Measurements from ENCODE around the gene KRT84.

DNA sequence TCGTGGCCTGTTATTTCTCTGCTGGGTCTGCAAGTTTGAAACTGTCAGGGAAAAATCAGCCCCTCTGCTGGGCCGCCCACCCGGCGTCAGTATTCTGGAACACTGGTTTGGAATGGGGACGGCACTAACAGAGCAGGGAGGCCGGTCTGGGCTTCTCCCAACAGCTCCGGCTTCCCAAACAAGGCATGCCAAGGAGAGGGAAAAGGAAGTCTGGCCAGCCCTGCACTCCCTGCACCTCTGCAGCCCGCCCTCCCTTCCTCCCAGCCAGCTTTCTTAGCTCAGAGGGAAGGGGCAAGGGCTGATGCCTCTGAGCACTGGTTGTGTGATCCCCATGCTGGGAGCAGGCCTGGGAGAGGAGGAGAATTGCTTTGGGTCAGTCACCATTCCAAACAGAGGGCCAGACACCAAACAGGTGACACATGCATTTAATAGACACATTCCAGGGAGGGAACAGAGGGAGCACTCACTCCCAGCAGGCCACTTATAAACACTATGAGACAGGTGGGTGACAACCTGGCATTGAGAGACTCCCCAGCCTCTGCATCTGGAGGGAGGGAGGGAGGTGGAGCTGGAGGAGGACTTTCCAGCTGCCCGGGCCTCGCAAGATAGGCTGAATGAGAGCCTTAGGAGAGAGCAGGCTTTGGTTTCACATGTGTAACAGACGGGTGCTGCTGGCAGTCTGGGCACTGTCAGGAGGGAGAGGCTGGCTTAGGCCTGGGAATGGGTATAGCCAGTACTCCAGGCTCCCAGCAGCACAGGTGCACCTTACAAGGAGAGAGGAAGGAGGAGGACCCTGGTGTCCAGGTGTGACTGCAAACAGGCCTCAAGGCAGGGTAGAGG is 38.4 kb upstream of the KRT84 start:
- TF ChIP-seq, protein P1, sequence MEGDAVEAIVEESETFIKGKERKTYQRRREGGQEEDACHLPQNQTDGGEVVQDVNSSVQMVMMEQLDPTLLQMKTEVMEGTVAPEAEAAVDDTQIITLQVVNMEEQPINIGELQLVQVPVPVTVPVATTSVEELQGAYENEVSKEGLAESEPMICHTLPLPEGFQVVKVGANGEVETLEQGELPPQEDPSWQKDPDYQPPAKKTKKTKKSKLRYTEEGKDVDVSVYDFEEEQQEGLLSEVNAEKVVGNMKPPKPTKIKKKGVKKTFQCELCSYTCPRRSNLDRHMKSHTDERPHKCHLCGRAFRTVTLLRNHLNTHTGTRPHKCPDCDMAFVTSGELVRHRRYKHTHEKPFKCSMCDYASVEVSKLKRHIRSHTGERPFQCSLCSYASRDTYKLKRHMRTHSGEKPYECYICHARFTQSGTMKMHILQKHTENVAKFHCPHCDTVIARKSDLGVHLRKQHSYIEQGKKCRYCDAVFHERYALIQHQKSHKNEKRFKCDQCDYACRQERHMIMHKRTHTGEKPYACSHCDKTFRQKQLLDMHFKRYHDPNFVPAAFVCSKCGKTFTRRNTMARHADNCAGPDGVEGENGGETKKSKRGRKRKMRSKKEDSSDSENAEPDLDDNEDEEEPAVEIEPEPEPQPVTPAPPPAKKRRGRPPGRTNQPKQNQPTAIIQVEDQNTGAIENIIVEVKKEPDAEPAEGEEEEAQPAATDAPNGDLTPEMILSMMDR (conservative IDR thresholded peaks at IDR 0.05; ENCODE audit: low read length): no peak
- TF ChIP-seq EZH2phosphoT487 (IDR thresholded peaks at IDR 0.05; ENCODE audit: borderline replicate concordance, low read depth, low read length): no peak
